GM23338 (cell line): ENCODE results near the gene BCL2A1. TPM values are rescaled to one million over a fixed set of nuclear protein-coding genes. Genes with fewer than 3 reads are reported as not detected.

Experiments
- ATAC-seq: fragments of 200-7000 bp; cut with Tn5 transposase; 3 replicates; pipeline ENCODE4 v1.9.1; 2020
- DNase-seq: peaks from one replicate; pipeline ENCODE4 v3.0.0-alpha.2; 2015; ENCODE audit warnings: low spot score
- H2AFZ ChIP-seq: fragments of 200-600 bp; sonication (generic); 2 replicates; pipeline ENCODE4 v1.8.0; 2016; ENCODE audit warnings: antibody characterized with exemption, mild to moderate bottlenecking, moderate library complexity
- H3F3A ChIP-seq: fragments of 200-600 bp; sonication (generic); replicated peaks from 2 replicates; pipeline ENCODE4 v1.8.0; 2017; ENCODE audit warnings: antibody characterized with exemption, mixed run types, low read depth
- H3K27ac ChIP-seq: fragments of 200-600 bp; sonication (generic); 2 replicates; pipeline ENCODE4 v1.6.1; 2016; ENCODE audit warnings: low read depth
- H3K27me3 ChIP-seq: fragments of 200-600 bp; sonication (generic); 2 replicates; pipeline ENCODE4 v1.8.0; 2016; ENCODE audit warnings: mild to moderate bottlenecking, mixed run types, moderate library complexity; ENCODE audit not compliant: insufficient read depth
- H3K36me3 ChIP-seq: fragments of 200-600 bp; sonication (generic); 2 replicates; pipeline ENCODE4 v1.8.0; 2016; ENCODE audit warnings: mild to moderate bottlenecking; ENCODE audit not compliant: insufficient read depth
- H3K4me1 ChIP-seq: fragments of 200-600 bp; sonication (generic); 2 replicates; pipeline ENCODE4 v1.8.0; 2016; ENCODE audit warnings: mild to moderate bottlenecking, moderate library complexity; ENCODE audit not compliant: insufficient read depth
- H3K4me2 ChIP-seq: fragments of 200-600 bp; sonication (generic); 2 replicates; pipeline ENCODE4 v1.7.1; 2017; ENCODE audit warnings: mixed run types
- H3K4me3 ChIP-seq: fragments of 200-600 bp; sonication (generic); 2 replicates; pipeline ENCODE4 v1.6.1; 2016; ENCODE audit warnings: mixed run types
- H3K79me2 ChIP-seq: fragments of 200-600 bp; sonication (generic); replicated peaks from 2 replicates; pipeline ENCODE4 v1.8.0; 2017; ENCODE audit warnings: mild to moderate bottlenecking; ENCODE audit not compliant: insufficient read depth
- H3K9me2 ChIP-seq: fragments of 200-600 bp; sonication (generic); 2 replicates; pipeline ENCODE4 v1.8.0; 2017; ENCODE audit not compliant: insufficient read depth
- H4K20me1 ChIP-seq: fragments of 200-600 bp; sonication (generic); replicated peaks from 2 replicates; pipeline ENCODE4 v1.8.0; 2017; ENCODE audit warnings: mild to moderate bottlenecking; ENCODE audit not compliant: insufficient read depth
- H3K27ac Mint-ChIP-seq: 2 replicates; pipeline ENCODE4 v1.8.0; 2020; ENCODE audit warnings: inconsistent platforms, mild to moderate bottlenecking, moderate library complexity, mixed read lengths
- H3K27me3 Mint-ChIP-seq: 3 replicates; pipeline ENCODE4 v1.8.0; 2022; ENCODE audit warnings: low read depth, mild to moderate bottlenecking, moderate library complexity, mixed read lengths, inconsistent platforms; ENCODE audit not compliant: insufficient read depth, poor library complexity
- H3K36me3 Mint-ChIP-seq: 3 replicates; pipeline ENCODE4 v1.8.0; 2021; ENCODE audit warnings: low read depth, mild to moderate bottlenecking, inconsistent platforms, moderate library complexity, mixed read lengths
- H3K4me1 Mint-ChIP-seq: 3 replicates; pipeline ENCODE4 v1.8.0; 2020; ENCODE audit warnings: mild to moderate bottlenecking, inconsistent platforms, mixed read lengths
- H3K4me3 Mint-ChIP-seq: 3 replicates; pipeline ENCODE4 v1.8.0; 2021; ENCODE audit warnings: moderate library complexity, mild to moderate bottlenecking, inconsistent platforms, mixed read lengths
- H3K9me3 Mint-ChIP-seq: 3 replicates; pipeline ENCODE4 v1.8.0; 2020; ENCODE audit warnings: moderate library complexity, mild to moderate bottlenecking, inconsistent platforms, mixed read lengths
- CREB1 ChIP-seq: fragments of 250-450 bp; sonication (Bioruptor Pico); IDR thresholded peaks from 2 replicates; pipeline ENCODE4 v1.5.0; 2020; ENCODE audit warnings: low read depth, mild to moderate bottlenecking, moderate library complexity
- EZH2 ChIP-seq: fragments of 200-600 bp; sonication (generic); IDR thresholded peaks from one replicate; pipeline ENCODE4 v1.8.0; 2017; ENCODE audit warnings: antibody characterized with exemption, mild to moderate bottlenecking, low read depth; ENCODE audit not compliant: unreplicated experiment
- EZH2phosphoT487 ChIP-seq: fragments of 200-600 bp; sonication (generic); IDR thresholded peaks from one replicate; pipeline ENCODE4 v1.8.1; 2018; ENCODE audit warnings: antibody characterized with exemption; ENCODE audit not compliant: unreplicated experiment
- NANOG ChIP-seq: IDR thresholded peaks from 2 replicates; pipeline ENCODE4 v1.6.1; 2016; ENCODE audit warnings: antibody characterized with exemption, borderline replicate concordance
- STAT1 ChIP-seq: IDR thresholded peaks from one replicate; pipeline ENCODE4 v1.6.1; 2016; ENCODE audit warnings: antibody characterized with exemption; ENCODE audit not compliant: unreplicated experiment
- ZNF114 ChIP-seq: fragments of 250-450 bp; sonication (Bioruptor Pico); IDR thresholded peaks from 2 replicates; pipeline ENCODE4 v1.5.0; 2020; ENCODE audit warnings: mild to moderate bottlenecking, moderate library complexity
- ZNF331 ChIP-seq: fragments of 250-450 bp; sonication (Bioruptor Pico); IDR thresholded peaks from 2 replicates; pipeline ENCODE4 v1.5.0; 2020; ENCODE audit warnings: low read depth, mild to moderate bottlenecking, moderate library complexity
- polyA plus RNA-seq: library from polyadenylated mRNA; unstranded; fragments of >200 nt; fragmentation: Nextera tagmentation; extraction: Ambion mirVana; gene quantifications from 2 replicates; pipeline ENCODE4 v1.2.1, GENCODE V29; 2016
- total RNA-seq: library from RNA; depleted of rRNA; stranded (reverse); fragments of >200 nt; shearing (Covaris generic); gene quantifications from 2 replicates; pipeline ENCODE4 v1.2.3, GENCODE V29; 2014
- TF ChIP-seq, protein P1 (sequence below): IDR thresholded peaks from one replicate; pipeline ENCODE4 v1.6.1; 2018; ENCODE audit warnings: antibody characterized with exemption; ENCODE audit not compliant: unreplicated experiment
- TF ChIP-seq, protein P2 (sequence below): IDR thresholded peaks from 2 replicates; pipeline ENCODE4 v1.6.1; 2016; ENCODE audit warnings: antibody characterized with exemption
- TF ChIP-seq, protein P3 (sequence below): fragments of 250-450 bp; sonication (Bioruptor Pico); IDR thresholded peaks from 2 replicates; pipeline ENCODE4 v1.5.0; 2020; ENCODE audit warnings: mild to moderate bottlenecking, moderate library complexity

The BCL2A1 gene
- total and polyA plus RNA-seq, 2 experiments from 2014 or later, result not detected

DNA sequence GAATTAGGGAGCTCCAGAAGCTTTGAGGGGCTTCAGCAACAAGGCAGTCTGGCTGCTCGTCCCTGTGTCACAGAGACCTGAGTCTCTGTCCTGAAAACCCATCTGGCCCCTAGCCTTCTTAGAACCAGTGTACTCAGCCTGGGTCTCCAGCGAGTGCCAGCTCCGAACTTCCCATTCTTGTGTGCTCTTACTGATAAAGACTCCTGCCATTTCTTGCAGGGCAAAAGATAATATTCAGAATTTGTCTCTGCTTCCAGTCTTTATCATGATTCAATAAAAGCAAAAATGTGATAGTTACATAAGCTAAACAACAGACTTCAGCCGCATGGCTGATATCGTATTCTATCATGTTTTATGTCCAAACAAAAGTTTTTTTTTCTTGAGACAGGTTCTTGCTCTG, 36.0 kb upstream of the BCL2A1 start (continued):
- TF ChIP-seq, protein P1, sequence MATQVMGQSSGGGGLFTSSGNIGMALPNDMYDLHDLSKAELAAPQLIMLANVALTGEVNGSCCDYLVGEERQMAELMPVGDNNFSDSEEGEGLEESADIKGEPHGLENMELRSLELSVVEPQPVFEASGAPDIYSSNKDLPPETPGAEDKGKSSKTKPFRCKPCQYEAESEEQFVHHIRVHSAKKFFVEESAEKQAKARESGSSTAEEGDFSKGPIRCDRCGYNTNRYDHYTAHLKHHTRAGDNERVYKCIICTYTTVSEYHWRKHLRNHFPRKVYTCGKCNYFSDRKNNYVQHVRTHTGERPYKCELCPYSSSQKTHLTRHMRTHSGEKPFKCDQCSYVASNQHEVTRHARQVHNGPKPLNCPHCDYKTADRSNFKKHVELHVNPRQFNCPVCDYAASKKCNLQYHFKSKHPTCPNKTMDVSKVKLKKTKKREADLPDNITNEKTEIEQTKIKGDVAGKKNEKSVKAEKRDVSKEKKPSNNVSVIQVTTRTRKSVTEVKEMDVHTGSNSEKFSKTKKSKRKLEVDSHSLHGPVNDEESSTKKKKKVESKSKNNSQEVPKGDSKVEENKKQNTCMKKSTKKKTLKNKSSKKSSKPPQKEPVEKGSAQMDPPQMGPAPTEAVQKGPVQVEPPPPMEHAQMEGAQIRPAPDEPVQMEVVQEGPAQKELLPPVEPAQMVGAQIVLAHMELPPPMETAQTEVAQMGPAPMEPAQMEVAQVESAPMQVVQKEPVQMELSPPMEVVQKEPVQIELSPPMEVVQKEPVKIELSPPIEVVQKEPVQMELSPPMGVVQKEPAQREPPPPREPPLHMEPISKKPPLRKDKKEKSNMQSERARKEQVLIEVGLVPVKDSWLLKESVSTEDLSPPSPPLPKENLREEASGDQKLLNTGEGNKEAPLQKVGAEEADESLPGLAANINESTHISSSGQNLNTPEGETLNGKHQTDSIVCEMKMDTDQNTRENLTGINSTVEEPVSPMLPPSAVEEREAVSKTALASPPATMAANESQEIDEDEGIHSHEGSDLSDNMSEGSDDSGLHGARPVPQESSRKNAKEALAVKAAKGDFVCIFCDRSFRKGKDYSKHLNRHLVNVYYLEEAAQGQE, result no peak
- TF ChIP-seq EZH2phosphoT487, result no peak
- TF ChIP-seq STAT1, result no peak
- TF ChIP-seq, protein P2, sequence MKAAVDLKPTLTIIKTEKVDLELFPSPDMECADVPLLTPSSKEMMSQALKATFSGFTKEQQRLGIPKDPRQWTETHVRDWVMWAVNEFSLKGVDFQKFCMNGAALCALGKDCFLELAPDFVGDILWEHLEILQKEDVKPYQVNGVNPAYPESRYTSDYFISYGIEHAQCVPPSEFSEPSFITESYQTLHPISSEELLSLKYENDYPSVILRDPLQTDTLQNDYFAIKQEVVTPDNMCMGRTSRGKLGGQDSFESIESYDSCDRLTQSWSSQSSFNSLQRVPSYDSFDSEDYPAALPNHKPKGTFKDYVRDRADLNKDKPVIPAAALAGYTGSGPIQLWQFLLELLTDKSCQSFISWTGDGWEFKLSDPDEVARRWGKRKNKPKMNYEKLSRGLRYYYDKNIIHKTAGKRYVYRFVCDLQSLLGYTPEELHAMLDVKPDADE, result no peak
- no peak for TF ChIP-seq EZH2

DNA sequence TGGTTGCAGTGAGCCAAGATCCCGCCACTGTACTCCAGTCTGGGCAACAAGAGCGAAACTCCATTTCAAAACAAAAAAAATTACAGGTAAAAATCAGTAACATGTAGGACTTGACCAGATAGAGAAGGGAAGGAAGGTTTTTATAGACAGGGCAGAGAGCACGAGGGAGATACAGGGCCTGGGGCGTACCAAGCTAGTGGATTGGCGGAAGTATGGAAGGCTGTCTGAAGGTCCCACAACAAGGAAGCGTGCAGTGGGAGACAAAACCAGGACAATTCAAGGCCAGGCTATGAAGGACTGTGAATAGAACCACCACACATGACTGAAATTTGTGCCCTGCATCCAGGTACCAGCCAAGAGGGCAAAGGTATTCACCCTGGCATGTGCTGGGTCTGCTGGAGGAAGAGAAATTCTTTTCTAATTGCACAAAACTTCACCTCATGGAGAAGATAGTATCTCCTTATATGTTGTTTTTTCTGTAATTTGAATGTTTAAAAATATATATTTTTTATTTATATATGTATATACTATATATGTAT, 33.0 kb upstream of the BCL2A1 start:
- Mint-ChIP-seq H3K36me3 (no peaks in the 10 kb centered on the region; the same call in 2 of the 3 replicates), H3K27ac (no peak overlapping the region), H3K4me3 (no peak overlapping the region), H3K27me3 (peaks cover 7% of the 10 kb centered on the region), H3K9me3 (peaks cover 4% of the 10 kb centered on the region; the same call in 1 of the 3 replicates), H3K4me1 (no peaks in the 10 kb centered on the region; the same call in 2 of the 3 replicates)
- no peaks in the 10 kb centered on the region for H3K9me2 ChIP-seq
- H3K79me2 ChIP-seq, result no peaks in the 10 kb centered on the region
- H3K4me1 ChIP-seq, result no peaks in the 10 kb centered on the region; the same call in 1 of the 2 replicates
- H2AFZ ChIP-seq, result peak overlapping the region; percentile 86
- no peak for DNase-seq
- no peaks in the 10 kb centered on the region for H4K20me1 ChIP-seq
- peaks cover 8% of the 10 kb centered on the region for H3F3A ChIP-seq
- no peaks in the 10 kb centered on the region for H3K27me3 ChIP-seq
- no peak overlapping the region for H3K4me2 ChIP-seq
- H3K36me3 ChIP-seq, result no peaks in the 10 kb centered on the region
- no peak overlapping the region for H3K4me3 ChIP-seq
- peak overlapping the region; percentile 82; the same call in 1 of the 2 replicates for H3K27ac ChIP-seq
- no peak for ATAC-seq
- TF ChIP-seq, protein P3, sequence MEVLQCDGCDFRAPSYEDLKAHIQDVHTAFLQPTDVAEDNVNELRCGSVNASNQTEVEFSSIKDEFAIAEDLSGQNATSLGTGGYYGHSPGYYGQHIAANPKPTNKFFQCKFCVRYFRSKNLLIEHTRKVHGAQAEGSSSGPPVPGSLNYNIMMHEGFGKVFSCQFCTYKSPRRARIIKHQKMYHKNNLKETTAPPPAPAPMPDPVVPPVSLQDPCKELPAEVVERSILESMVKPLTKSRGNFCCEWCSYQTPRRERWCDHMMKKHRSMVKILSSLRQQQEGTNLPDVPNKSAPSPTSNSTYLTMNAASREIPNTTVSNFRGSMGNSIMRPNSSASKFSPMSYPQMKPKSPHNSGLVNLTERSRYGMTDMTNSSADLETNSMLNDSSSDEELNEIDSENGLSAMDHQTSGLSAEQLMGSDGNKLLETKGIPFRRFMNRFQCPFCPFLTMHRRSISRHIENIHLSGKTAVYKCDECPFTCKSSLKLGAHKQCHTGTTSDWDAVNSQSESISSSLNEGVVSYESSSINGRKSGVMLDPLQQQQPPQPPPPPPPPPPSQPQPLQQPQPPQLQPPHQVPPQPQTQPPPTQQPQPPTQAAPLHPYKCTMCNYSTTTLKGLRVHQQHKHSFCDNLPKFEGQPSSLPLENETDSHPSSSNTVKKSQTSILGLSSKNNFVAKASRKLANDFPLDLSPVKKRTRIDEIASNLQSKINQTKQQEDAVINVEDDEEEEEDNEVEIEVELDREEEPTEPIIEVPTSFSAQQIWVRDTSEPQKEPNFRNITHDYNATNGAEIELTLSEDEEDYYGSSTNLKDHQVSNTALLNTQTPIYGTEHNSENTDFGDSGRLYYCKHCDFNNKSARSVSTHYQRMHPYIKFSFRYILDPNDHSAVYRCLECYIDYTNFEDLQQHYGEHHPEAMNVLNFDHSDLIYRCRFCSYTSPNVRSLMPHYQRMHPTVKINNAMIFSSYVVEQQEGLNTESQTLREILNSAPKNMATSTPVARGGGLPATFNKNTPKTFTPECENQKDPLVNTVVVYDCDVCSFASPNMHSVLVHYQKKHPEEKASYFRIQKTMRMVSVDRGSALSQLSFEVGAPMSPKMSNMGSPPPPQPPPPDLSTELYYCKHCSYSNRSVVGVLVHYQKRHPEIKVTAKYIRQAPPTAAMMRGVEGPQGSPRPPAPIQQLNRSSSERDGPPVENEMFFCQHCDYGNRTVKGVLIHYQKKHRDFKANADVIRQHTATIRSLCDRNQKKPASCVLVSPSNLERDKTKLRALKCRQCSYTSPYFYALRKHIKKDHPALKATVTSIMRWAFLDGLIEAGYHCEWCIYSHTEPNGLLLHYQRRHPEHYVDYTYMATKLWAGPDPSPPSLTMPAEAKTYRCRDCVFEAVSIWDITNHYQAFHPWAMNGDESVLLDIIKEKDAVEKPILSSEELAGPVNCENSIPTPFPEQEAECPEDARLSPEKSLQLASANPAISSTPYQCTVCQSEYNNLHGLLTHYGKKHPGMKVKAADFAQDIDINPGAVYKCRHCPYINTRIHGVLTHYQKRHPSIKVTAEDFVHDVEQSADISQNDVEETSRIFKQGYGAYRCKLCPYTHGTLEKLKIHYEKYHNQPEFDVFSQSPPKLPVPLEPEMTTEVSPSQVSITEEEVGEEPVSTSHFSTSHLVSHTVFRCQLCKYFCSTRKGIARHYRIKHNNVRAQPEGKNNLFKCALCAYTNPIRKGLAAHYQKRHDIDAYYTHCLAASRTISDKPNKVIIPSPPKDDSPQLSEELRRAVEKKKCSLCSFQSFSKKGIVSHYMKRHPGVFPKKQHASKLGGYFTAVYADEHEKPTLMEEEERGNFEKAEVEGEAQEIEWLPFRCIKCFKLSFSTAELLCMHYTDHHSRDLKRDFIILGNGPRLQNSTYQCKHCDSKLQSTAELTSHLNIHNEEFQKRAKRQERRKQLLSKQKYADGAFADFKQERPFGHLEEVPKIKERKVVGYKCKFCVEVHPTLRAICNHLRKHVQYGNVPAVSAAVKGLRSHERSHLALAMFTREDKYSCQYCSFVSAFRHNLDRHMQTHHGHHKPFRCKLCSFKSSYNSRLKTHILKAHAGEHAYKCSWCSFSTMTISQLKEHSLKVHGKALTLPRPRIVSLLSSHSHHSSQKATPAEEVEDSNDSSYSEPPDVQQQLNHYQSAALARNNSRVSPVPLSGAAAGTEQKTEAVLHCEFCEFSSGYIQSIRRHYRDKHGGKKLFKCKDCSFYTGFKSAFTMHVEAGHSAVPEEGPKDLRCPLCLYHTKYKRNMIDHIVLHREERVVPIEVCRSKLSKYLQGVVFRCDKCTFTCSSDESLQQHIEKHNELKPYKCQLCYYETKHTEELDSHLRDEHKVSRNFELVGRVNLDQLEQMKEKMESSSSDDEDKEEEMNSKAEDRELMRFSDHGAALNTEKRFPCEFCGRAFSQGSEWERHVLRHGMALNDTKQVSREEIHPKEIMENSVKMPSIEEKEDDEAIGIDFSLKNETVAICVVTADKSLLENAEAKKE (CRISPR knock-in tag), result no peak
- TF ChIP-seq STAT1 (no peak), NANOG (no peak), EZH2phosphoT487 (no peak), ZNF331 (CRISPR knock-in tag) (no peak), ZNF114 (CRISPR knock-in tag) (no peak), EZH2 (no peak), CREB1 (CRISPR knock-in tag) (no peak)
- TF ChIP-seq, protein P1, result no peak
